WTC11 (cell line): ENCODE data around the gene BRICD5. TPM values are rescaled to one million over a fixed set of nuclear protein-coding genes. Genes with fewer than 3 reads are reported as not detected.

ENCODE experiments used
- FOXJ3 ChIP-seq: sonication (generic); formaldehyde crosslinking; IDR thresholded peaks from 2 replicates; pipeline ENCODE4 v1.9.0; 2021; ENCODE audit warnings: missing genetic modification reagents, mild to moderate bottlenecking, borderline replicate concordance
- GTF2I ChIP-seq: fragments of 250-450 bp; sonication (Bioruptor Pico); conservative IDR thresholded peaks from 2 replicates; pipeline ENCODE4 v1.4.0; 2021; ENCODE audit warnings: mild to moderate bottlenecking
- JAZF1 ChIP-seq: fragments of 250-450 bp; sonication (Bioruptor Pico); IDR thresholded peaks from 2 replicates; pipeline ENCODE4 v1.9.0; 2021; ENCODE audit warnings: moderate library complexity, mild to moderate bottlenecking, inconsistent platforms
- MXD4 ChIP-seq: fragments of 250-450 bp; sonication (Bioruptor Pico); IDR thresholded peaks from 2 replicates; pipeline ENCODE4 v1.8.0; 2021; ENCODE audit warnings: mild to moderate bottlenecking, moderate library complexity, borderline replicate concordance
- MYBL2 ChIP-seq: sonication (generic); formaldehyde crosslinking; IDR thresholded peaks from 2 replicates; pipeline ENCODE4 v1.8.1; 2023; ENCODE audit warnings: mild to moderate bottlenecking, moderate library complexity, missing genetic modification reagents
- RORB ChIP-seq: fragments of 250-450 bp; sonication (Bioruptor Pico); IDR thresholded peaks from 2 replicates; pipeline ENCODE4 v1.9.0; 2021; ENCODE audit warnings: mild to moderate bottlenecking
- TEAD4 ChIP-seq: sonication (generic); formaldehyde crosslinking; IDR thresholded peaks from 2 replicates; pipeline ENCODE4 v1.8.0; 2022; ENCODE audit warnings: mild to moderate bottlenecking, missing genetic modification reagents
- TP53 ChIP-seq: sonication (generic); formaldehyde crosslinking; IDR thresholded peaks from 2 replicates; pipeline ENCODE4 v1.8.1; 2023; ENCODE audit warnings: mild to moderate bottlenecking, missing genetic modification reagents
- ZBTB21 ChIP-seq: sonication (generic); formaldehyde crosslinking; IDR thresholded peaks from 2 replicates; pipeline ENCODE4 v1.8.1; 2023; ENCODE audit warnings: mild to moderate bottlenecking, missing genetic modification reagents, borderline replicate concordance
- ZNF232 ChIP-seq: sonication (generic); formaldehyde crosslinking; IDR thresholded peaks from 2 replicates; pipeline ENCODE4 v1.8.0; 2022; ENCODE audit warnings: mild to moderate bottlenecking, missing genetic modification reagents
- ZNF416 ChIP-seq: fragments of 250-450 bp; sonication (Bioruptor Pico); IDR thresholded peaks from 2 replicates; pipeline ENCODE4 v1.9.0; 2021; ENCODE audit warnings: mild to moderate bottlenecking, inconsistent platforms
- total RNA-seq: library from RNA; stranded (reverse); gene quantifications from 3 replicates; pipeline ENCODE4 v1.2.3, GENCODE V29; 2021
- TF ChIP-seq, protein P1 (sequence below): fragments of 200-600 bp; IDR thresholded peaks from 2 replicates; pipeline ENCODE4 v1.8.0; 2022; ENCODE audit warnings: antibody characterized with exemption
- TF ChIP-seq, protein P2 (sequence below): fragments of 250-450 bp; sonication (Bioruptor Pico); IDR thresholded peaks from 2 replicates; pipeline ENCODE4 v1.9.0; 2021; ENCODE audit warnings: mild to moderate bottlenecking, borderline replicate concordance
- TF ChIP-seq, protein P3 (sequence below): sonication (generic); formaldehyde crosslinking; IDR thresholded peaks from 2 replicates; pipeline ENCODE4 v1.8.0; 2023; ENCODE audit warnings: missing genetic modification reagents
- TF ChIP-seq, protein P4 (sequence below): sonication (generic); formaldehyde crosslinking; IDR thresholded peaks from 2 replicates; pipeline ENCODE4 v1.8.1; 2022; ENCODE audit warnings: mild to moderate bottlenecking, missing genetic modification reagents, moderate library complexity, borderline replicate concordance
- TF ChIP-seq, protein P5 (sequence below): sonication (generic); formaldehyde crosslinking; IDR thresholded peaks from 2 replicates; pipeline ENCODE4 v1.8.1; 2023; ENCODE audit warnings: mild to moderate bottlenecking, missing genetic modification reagents

The BRICD5 gene
- total RNA-seq, 1 experiment from 2014 or later = 13.6 TPM

DNA sequence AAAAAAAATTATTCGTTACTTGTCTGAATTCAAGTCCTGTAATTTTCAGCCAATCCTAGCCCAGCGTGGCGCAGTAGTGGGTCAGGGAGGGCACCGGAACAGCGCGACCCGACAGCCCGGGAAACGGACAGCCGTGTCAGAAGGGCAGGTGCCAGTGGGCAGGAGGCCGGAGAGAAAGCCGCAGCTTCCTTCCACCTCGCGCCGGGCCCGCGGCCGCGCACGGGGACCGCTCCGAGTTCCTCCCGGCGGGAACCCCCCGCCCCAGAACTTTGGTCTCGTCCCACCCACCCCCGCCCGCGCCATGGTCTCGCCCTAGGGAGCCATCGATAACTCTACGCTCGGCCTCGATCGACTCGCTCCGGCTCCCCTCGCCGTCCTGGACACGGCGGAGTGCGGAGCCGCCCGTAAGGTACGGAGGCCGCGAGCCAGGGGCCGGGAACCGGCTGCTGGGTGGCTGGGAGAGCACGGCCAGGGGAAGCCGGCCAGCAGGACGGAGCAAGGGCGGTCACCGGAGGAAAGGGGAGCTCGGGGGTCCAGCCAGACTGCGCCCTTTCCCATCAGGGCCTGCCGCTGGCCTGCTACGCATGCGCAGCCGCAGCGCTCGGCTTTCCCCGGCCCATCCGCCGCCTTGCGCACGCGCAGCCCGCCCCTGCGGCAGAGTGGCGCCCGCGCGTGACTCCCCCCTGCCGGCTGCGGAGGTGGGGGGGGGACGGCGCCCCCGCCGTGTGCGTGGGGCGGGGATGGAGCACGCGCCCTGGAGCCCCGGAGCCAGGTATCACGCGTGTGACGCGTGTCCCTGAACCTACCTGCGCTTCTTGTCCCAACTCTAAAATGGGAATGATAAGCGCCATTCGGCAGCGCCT lies 5.3 kb downstream of the BRICD5 start, which contains the start of gene MLST8 (continued):
- TF ChIP-seq, protein P1, sequence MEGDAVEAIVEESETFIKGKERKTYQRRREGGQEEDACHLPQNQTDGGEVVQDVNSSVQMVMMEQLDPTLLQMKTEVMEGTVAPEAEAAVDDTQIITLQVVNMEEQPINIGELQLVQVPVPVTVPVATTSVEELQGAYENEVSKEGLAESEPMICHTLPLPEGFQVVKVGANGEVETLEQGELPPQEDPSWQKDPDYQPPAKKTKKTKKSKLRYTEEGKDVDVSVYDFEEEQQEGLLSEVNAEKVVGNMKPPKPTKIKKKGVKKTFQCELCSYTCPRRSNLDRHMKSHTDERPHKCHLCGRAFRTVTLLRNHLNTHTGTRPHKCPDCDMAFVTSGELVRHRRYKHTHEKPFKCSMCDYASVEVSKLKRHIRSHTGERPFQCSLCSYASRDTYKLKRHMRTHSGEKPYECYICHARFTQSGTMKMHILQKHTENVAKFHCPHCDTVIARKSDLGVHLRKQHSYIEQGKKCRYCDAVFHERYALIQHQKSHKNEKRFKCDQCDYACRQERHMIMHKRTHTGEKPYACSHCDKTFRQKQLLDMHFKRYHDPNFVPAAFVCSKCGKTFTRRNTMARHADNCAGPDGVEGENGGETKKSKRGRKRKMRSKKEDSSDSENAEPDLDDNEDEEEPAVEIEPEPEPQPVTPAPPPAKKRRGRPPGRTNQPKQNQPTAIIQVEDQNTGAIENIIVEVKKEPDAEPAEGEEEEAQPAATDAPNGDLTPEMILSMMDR = no peak
- TF ChIP-seq FOXJ3 (CRISPR knock-in tag) (no peak), GTF2I (CRISPR knock-in tag) (no peak), ZNF232 (no peak), TEAD4 (CRISPR knock-in tag) (no peak), JAZF1 (CRISPR knock-in tag) (no peak), ZNF416 (CRISPR knock-in tag) (no peak), TP53 (CRISPR knock-in tag) (peak; percentile 64; the same call in 1 of the 2 replicates), MXD4 (CRISPR knock-in tag) (no peak), ZBTB21 (CRISPR knock-in tag) (no peak), RORB (CRISPR knock-in tag) (no peak), MYBL2 (CRISPR knock-in tag) (no peak)
- TF ChIP-seq, protein P2, sequence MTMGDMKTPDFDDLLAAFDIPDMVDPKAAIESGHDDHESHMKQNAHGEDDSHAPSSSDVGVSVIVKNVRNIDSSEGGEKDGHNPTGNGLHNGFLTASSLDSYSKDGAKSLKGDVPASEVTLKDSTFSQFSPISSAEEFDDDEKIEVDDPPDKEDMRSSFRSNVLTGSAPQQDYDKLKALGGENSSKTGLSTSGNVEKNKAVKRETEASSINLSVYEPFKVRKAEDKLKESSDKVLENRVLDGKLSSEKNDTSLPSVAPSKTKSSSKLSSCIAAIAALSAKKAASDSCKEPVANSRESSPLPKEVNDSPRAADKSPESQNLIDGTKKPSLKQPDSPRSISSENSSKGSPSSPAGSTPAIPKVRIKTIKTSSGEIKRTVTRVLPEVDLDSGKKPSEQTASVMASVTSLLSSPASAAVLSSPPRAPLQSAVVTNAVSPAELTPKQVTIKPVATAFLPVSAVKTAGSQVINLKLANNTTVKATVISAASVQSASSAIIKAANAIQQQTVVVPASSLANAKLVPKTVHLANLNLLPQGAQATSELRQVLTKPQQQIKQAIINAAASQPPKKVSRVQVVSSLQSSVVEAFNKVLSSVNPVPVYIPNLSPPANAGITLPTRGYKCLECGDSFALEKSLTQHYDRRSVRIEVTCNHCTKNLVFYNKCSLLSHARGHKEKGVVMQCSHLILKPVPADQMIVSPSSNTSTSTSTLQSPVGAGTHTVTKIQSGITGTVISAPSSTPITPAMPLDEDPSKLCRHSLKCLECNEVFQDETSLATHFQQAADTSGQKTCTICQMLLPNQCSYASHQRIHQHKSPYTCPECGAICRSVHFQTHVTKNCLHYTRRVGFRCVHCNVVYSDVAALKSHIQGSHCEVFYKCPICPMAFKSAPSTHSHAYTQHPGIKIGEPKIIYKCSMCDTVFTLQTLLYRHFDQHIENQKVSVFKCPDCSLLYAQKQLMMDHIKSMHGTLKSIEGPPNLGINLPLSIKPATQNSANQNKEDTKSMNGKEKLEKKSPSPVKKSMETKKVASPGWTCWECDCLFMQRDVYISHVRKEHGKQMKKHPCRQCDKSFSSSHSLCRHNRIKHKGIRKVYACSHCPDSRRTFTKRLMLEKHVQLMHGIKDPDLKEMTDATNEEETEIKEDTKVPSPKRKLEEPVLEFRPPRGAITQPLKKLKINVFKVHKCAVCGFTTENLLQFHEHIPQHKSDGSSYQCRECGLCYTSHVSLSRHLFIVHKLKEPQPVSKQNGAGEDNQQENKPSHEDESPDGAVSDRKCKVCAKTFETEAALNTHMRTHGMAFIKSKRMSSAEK (CRISPR knock-in tag) = no peak
- TF ChIP-seq, protein P3, sequence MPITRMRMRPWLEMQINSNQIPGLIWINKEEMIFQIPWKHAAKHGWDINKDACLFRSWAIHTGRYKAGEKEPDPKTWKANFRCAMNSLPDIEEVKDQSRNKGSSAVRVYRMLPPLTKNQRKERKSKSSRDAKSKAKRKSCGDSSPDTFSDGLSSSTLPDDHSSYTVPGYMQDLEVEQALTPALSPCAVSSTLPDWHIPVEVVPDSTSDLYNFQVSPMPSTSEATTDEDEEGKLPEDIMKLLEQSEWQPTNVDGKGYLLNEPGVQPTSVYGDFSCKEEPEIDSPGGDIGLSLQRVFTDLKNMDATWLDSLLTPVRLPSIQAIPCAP (CRISPR knock-in tag) = no peak
- TF ChIP-seq, protein P4, sequence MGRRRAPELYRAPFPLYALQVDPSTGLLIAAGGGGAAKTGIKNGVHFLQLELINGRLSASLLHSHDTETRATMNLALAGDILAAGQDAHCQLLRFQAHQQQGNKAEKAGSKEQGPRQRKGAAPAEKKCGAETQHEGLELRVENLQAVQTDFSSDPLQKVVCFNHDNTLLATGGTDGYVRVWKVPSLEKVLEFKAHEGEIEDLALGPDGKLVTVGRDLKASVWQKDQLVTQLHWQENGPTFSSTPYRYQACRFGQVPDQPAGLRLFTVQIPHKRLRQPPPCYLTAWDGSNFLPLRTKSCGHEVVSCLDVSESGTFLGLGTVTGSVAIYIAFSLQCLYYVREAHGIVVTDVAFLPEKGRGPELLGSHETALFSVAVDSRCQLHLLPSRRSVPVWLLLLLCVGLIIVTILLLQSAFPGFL (CRISPR knock-in tag) = no peak
- TF ChIP-seq, protein P5, sequence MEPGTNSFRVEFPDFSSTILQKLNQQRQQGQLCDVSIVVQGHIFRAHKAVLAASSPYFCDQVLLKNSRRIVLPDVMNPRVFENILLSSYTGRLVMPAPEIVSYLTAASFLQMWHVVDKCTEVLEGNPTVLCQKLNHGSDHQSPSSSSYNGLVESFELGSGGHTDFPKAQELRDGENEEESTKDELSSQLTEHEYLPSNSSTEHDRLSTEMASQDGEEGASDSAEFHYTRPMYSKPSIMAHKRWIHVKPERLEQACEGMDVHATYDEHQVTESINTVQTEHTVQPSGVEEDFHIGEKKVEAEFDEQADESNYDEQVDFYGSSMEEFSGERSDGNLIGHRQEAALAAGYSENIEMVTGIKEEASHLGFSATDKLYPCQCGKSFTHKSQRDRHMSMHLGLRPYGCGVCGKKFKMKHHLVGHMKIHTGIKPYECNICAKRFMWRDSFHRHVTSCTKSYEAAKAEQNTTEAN (CRISPR knock-in tag) = peak; percentile 58; the same call in 1 of the 2 replicates
